Endodermal cell (in vitro differentiated cells): ENCODE data around the gene P3H3. TPM values are rescaled to one million over a fixed set of nuclear protein-coding genes. Genes with fewer than 3 reads are reported as not detected.
A peak's percentile ranks its signal among the peaks of the same experiment; 100 is the strongest.

Source experiments
- DNase-seq: peaks from one replicate; pipeline ENCODE4 v3.0.0-alpha.2; 2017
- H3K27ac ChIP-seq: 2 replicates; pipeline ENCODE4 v1.5.1; 2013; ENCODE audit warnings: mild to moderate bottlenecking, low read depth, low read length, moderate library complexity
- H3K27me3 ChIP-seq: 2 replicates; pipeline ENCODE4 v1.6.1; 2013; ENCODE audit warnings: mild to moderate bottlenecking, low read length, moderate library complexity; ENCODE audit not compliant: insufficient read depth, control insufficient read depth, poor library complexity, severe bottlenecking
- H3K36me3 ChIP-seq: 2 replicates; pipeline ENCODE4 v1.7.0; 2013; ENCODE audit warnings: mild to moderate bottlenecking, low read length, moderate library complexity; ENCODE audit not compliant: control insufficient read depth, insufficient read depth
- H3K4me1 ChIP-seq: one replicate; pipeline ENCODE4 v1.7.0; 2013; ENCODE audit warnings: low read length; ENCODE audit not compliant: control insufficient read depth, insufficient read depth
- H3K4me3 ChIP-seq: 2 replicates; pipeline ENCODE4 v1.5.1; 2013; ENCODE audit warnings: mild to moderate bottlenecking, low read length, moderate library complexity
- H3K9ac ChIP-seq: 2 replicates; pipeline ENCODE4 v1.6.1; 2013; ENCODE audit warnings: mild to moderate bottlenecking, low read length, moderate library complexity; ENCODE audit not compliant: poor library complexity, severe bottlenecking; ENCODE audit errors: extremely low read depth
- H3K9me3 ChIP-seq: 2 replicates; pipeline ENCODE4 v1.6.1; 2013; ENCODE audit warnings: mild to moderate bottlenecking, low read length, moderate library complexity; ENCODE audit not compliant: control insufficient read depth
- H3K27ac Mint-ChIP-seq: 2 replicates; pipeline ENCODE4 v1.8.0; 2020; ENCODE audit warnings: mixed read lengths
- H3K27me3 Mint-ChIP-seq: 2 replicates; pipeline ENCODE4 v1.8.0; 2021; ENCODE audit warnings: mild to moderate bottlenecking, mixed read lengths; ENCODE audit not compliant: insufficient read depth
- H3K36me3 Mint-ChIP-seq: 2 replicates; pipeline ENCODE4 v1.8.0; 2020; ENCODE audit warnings: low read depth, mixed read lengths
- H3K4me1 Mint-ChIP-seq: 2 replicates; pipeline ENCODE4 v1.8.0; 2020; ENCODE audit warnings: mixed read lengths
- H3K4me3 Mint-ChIP-seq: 2 replicates; pipeline ENCODE4 v1.8.0; 2020; ENCODE audit warnings: mild to moderate bottlenecking, moderate library complexity, mixed read lengths
- H3K9me3 Mint-ChIP-seq: 2 replicates; pipeline ENCODE4 v1.8.0; 2020; ENCODE audit warnings: mild to moderate bottlenecking, mixed read lengths
- WGBS, 2 experiments: methylation state at CpG; one replicate each; pipeline versions ENCODE4 v1.1.5 to v1.1.7; 2013; ENCODE audit warnings: missing lambda C conversion rate in 2 of 2, mixed read lengths in 1 of 2; ENCODE audit not compliant: insufficient coverage in 1 of 2, insufficient read length in 1 of 2; 5-methylcytosine and 5-hydroxymethylcytosine counted together
- total RNA-seq, 2 donors: library from RNA; stranded (reverse); fragmentation: NEBNext Ultra II Directional in 1 of 2; extraction: Animal tissue kit (Norgen Biotek cat#: 25700) in 1 of 2; gene quantifications; 2 replicates in 1 of 2; 3 replicates in 1 of 2; pipeline ENCODE4 v1.2.1, GENCODE V29; 2021
- TF ChIP-seq, protein P1 (sequence below): fragments of 200-600 bp; sonication (generic); conservative IDR thresholded peaks from 2 replicates; pipeline ENCODE4 v1.5.0; 2021; ENCODE audit warnings: antibody characterized with exemption, mild to moderate bottlenecking

P3H3 gene
- total RNA-seq, 2 donors from 2014 or later = 58.4 to 63.1 TPM

DNA sequence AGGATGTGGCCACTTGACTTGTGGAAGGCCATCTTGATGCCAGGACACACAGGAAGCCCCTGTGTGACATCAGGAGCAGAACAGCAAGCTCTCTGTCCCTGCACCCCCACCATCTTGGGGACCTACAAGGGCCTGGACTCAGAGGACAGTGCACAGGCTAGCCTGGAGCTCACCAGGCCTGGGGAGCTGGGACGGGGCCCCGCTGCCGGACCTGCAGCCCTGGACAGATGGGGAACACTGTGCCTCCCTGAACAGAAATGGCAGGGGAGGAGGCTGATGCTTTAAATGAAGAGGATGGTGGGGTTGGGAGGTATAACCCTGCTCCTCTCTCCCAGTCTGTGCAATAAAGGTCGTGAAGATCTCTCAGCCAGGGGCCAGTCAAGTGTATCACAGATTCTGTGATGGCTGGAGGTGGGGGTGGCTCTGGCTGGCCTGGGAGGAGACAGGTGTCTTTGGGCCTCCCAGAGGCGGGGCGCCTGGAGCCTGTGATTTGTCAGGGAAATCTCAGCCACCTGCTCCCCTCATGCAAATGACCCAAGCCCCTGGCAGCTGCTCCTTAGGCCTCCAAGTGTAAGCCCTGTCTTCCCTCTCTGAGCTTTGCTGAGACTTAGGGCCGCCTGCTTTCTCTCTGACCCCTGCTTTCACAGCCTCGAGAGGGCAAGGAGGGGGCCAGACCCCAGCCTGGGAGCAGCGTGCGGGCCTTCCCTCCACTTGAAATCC is 11.4 kb downstream of the P3H3 start:
- 79 to 83% methylated on average over 3 to 10 of the region's 10 CpGs for WGBS, 2 experiments
- peaks cover 13% of the 10 kb centered on the region for H3K27me3 Mint-ChIP-seq
- H3K27me3 ChIP-seq = no peaks in the 10 kb centered on the region
- peaks cover 36% of the 10 kb centered on the region for H3K4me1 Mint-ChIP-seq
- peaks cover 51% of the 10 kb centered on the region for H3K36me3 Mint-ChIP-seq
- DNase-seq = peak; percentile 87
- H3K4me1 ChIP-seq = peaks cover 4% of the 10 kb centered on the region
- TF ChIP-seq, protein P1, sequence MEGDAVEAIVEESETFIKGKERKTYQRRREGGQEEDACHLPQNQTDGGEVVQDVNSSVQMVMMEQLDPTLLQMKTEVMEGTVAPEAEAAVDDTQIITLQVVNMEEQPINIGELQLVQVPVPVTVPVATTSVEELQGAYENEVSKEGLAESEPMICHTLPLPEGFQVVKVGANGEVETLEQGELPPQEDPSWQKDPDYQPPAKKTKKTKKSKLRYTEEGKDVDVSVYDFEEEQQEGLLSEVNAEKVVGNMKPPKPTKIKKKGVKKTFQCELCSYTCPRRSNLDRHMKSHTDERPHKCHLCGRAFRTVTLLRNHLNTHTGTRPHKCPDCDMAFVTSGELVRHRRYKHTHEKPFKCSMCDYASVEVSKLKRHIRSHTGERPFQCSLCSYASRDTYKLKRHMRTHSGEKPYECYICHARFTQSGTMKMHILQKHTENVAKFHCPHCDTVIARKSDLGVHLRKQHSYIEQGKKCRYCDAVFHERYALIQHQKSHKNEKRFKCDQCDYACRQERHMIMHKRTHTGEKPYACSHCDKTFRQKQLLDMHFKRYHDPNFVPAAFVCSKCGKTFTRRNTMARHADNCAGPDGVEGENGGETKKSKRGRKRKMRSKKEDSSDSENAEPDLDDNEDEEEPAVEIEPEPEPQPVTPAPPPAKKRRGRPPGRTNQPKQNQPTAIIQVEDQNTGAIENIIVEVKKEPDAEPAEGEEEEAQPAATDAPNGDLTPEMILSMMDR = no peak
- peak overlapping the region; percentile 80 for H3K27ac ChIP-seq
- H3K27ac Mint-ChIP-seq = peak overlapping the region; percentile 15
- no peak overlapping the region for H3K4me3 ChIP-seq
- H3K36me3 ChIP-seq = peaks cover 53% of the 10 kb centered on the region
- no peaks in the 10 kb centered on the region for H3K9me3 Mint-ChIP-seq
- no peak overlapping the region for H3K9ac ChIP-seq
- no peak overlapping the region for H3K4me3 Mint-ChIP-seq
- H3K9me3 ChIP-seq = no peaks in the 10 kb centered on the region

GRCh38 chr12:6840330-6840729 is 12.1 kb downstream of the P3H3 start:
- H3K27ac ChIP-seq = peak overlapping the region; percentile 80
- H3K36me3 ChIP-seq = peaks cover 60% of the 10 kb centered on the region
- H3K9me3 ChIP-seq = no peaks in the 10 kb centered on the region
- no peaks in the 10 kb centered on the region for H3K27me3 ChIP-seq
- no peak for DNase-seq
- H3K4me1 ChIP-seq = peaks cover 4% of the 10 kb centered on the region
- no peak overlapping the region for H3K4me3 ChIP-seq
- H3K9ac ChIP-seq = no peak overlapping the region
- Mint-ChIP-seq H3K4me3 (no peak overlapping the region), H3K36me3 (peaks cover 54% of the 10 kb centered on the region), H3K4me1 (peaks cover 36% of the 10 kb centered on the region), H3K27ac (peak overlapping the region; percentile 15), H3K27me3 (peaks cover 13% of the 10 kb centered on the region), H3K9me3 (no peaks in the 10 kb centered on the region)
- TF ChIP-seq, protein P1 = no peak
- WGBS, 2 experiments = 93% methylated on average over 1 of the region's 1 CpG; no CpG with 5 or more reads in 1 of the 2 experiments

GRCh38 chr12:6840761-6841515 is 12.7 kb downstream of the P3H3 start, which contains the start of gene GNB3:
Gene GNB3, plus strand, starts transcription at chr12:6840925. Its CDS starts 363 bp downstream, at chr12:6841288.
- Histone ChIP-seq H3K36me3 (peaks cover 60% of the 10 kb centered on the region), H3K4me1 (peaks cover 4% of the 10 kb centered on the region), H3K27me3 (no peaks in the 10 kb centered on the region), H3K4me3 (no peak within 1 kb of the TSS), H3K9ac (no peak within 1 kb of the TSS), H3K27ac (peak within 1 kb of the TSS; percentile 80), H3K9me3 (no peaks in the 10 kb centered on the region)
- Mint-ChIP-seq H3K4me3 (no peak within 1 kb of the TSS), H3K9me3 (no peaks in the 10 kb centered on the region), H3K27me3 (peaks cover 13% of the 10 kb centered on the region), H3K27ac (peak within 1 kb of the TSS; percentile 36), H3K4me1 (peaks cover 34% of the 10 kb centered on the region), H3K36me3 (peaks cover 52% of the 10 kb centered on the region)
- WGBS, 2 experiments = 90 to 91% methylated on average over 20 to 23 of the region's 24 CpGs
- no peak for DNase-seq
- TF ChIP-seq, protein P1 = no peak
